GM12878 (cell line): ENCODE measurements around the gene NEK8. TPM values are rescaled to one million over a fixed set of nuclear protein-coding genes. Genes with fewer than 3 reads are reported as not detected.

Experiments
- EP300 ChIP-seq, 2 experiments: fragments of 150-350 bp in 1 of 2; IDR thresholded peaks; 2 replicates each; pipeline ENCODE4 v1.6.1; 2011 to 2012; ENCODE audit warnings: low read depth in 2 of 2, low read length in 2 of 2, borderline replicate concordance in 1 of 2, improper control_type of control experiment in 1 of 2, inconsistent platforms in 1 of 2; ENCODE audit not compliant: control insufficient read depth in 1 of 2
- ESRRA ChIP-seq: IDR thresholded peaks from 2 replicates; pipeline ENCODE4 v1.6.1; 2012; ENCODE audit warnings: mild to moderate bottlenecking, low read length, improper control_type of control experiment
- KAT2A ChIP-seq: conservative IDR thresholded peaks from 2 replicates; pipeline ENCODE4 v1.6.1; 2011; ENCODE audit warnings: low read depth, low read length; ENCODE audit not compliant: control insufficient read depth
- MYB ChIP-seq: fragments of 150-350 bp; IDR thresholded peaks from 2 replicates; pipeline ENCODE4 v1.6.1; 2014; ENCODE audit warnings: mild to moderate bottlenecking, low read depth, low read length, borderline replicate concordance
- POLR2AphosphoS2 ChIP-seq: IDR thresholded peaks from 2 replicates; pipeline ENCODE4 v1.6.1; 2011; ENCODE audit warnings: low read depth, mild to moderate bottlenecking, low read length, improper control_type of control experiment, moderate library complexity
- RELA ChIP-seq: fragments of 450-650 bp; IDR thresholded peaks from 2 replicates; pipeline ENCODE4 v1.8.0; 2014; ENCODE audit warnings: borderline replicate concordance; ENCODE audit not compliant: partially characterized antibody
- RELB ChIP-seq: fragments of 450-650 bp; IDR thresholded peaks from 2 replicates; pipeline ENCODE4 v1.6.1; 2017; ENCODE audit warnings: low read depth, mild to moderate bottlenecking, moderate library complexity
- RUNX3 ChIP-seq: IDR thresholded peaks from 2 replicates; pipeline ENCODE4 v1.6.1; 2012; ENCODE audit warnings: low read length, inconsistent platforms
- SIX5 ChIP-seq: IDR thresholded peaks from 2 replicates; pipeline ENCODE4 v1.6.1; 2011; ENCODE audit warnings: mild to moderate bottlenecking, low read depth, low read length, moderate library complexity; ENCODE audit not compliant: severe bottlenecking
- SP1 ChIP-seq: IDR thresholded peaks from one replicate; pipeline ENCODE4 v1.6.1; 2011; ENCODE audit warnings: low read depth, low read length
- SRF ChIP-seq, 2 experiments: IDR thresholded peaks; 2 replicates each; pipeline ENCODE4 v1.6.1; 2011; ENCODE audit warnings: low read depth in 2 of 2, low read length in 2 of 2, mild to moderate bottlenecking in 1 of 2, moderate library complexity in 1 of 2
- TCF12 ChIP-seq: IDR thresholded peaks from 2 replicates; pipeline ENCODE4 v1.6.1; 2011; ENCODE audit warnings: low read depth, mild to moderate bottlenecking, low read length
- TCF3 ChIP-seq: IDR thresholded peaks from 2 replicates; pipeline ENCODE4 v1.6.1; 2012; ENCODE audit warnings: low read depth, mild to moderate bottlenecking, low read length, borderline replicate concordance; ENCODE audit not compliant: insufficient read depth
- ZNF24 ChIP-seq: fragments of 450-650 bp; IDR thresholded peaks from 2 replicates; pipeline ENCODE4 v1.6.1; 2017; ENCODE audit warnings: antibody characterized with exemption, mild to moderate bottlenecking
- polyA plus RNA-seq, 11 experiments: library from polyadenylated mRNA; depleted of rRNA in 4 of 11; unstranded in 6 of 11; stranded (reverse) in 5 of 11; fragments of >200 nt; fragmentation: Nextera tagmentation in 4 of 11; fragmentation: Illumina TruSeq in 1 of 11; extraction: Ambion mirVana in 4 of 11; extraction: Trizol in 1 of 11; gene quantifications; 1 replicate in 1 of 11; 2 replicates in 10 of 11; pipeline versions ENCODE4 v1.2.1 to v1.2.3, GENCODE V29; 2011 to 2016; ENCODE audit warnings: inconsistent platforms in 2 of 11, missing spikeins in 2 of 11, low read depth in 1 of 11
- total RNA-seq, 4 experiments: library from RNA; depleted of rRNA in 3 of 4; stranded (reverse); fragments of >200 nt in 3 of 4; fragmentation: Illumina TruSeq in 1 of 4; extraction: Trizol in 1 of 4; gene quantifications; 2 replicates each; pipeline versions ENCODE4 v1.2.1 to v1.2.3, GENCODE V29; 2013 to 2021
- TF ChIP-seq, protein P1 (sequence below): fragments of 450-650 bp; IDR thresholded peaks from 2 replicates; pipeline ENCODE4 v1.6.1; 2017; ENCODE audit warnings: mild to moderate bottlenecking, low read depth, inconsistent platforms; ENCODE audit not compliant: poor library complexity, severe bottlenecking
- TF ChIP-seq, protein P2 (sequence below): fragments of 450-650 bp; IDR thresholded peaks from 2 replicates; pipeline ENCODE4 v1.6.1; 2018; ENCODE audit warnings: mild to moderate bottlenecking, low read depth, moderate library complexity; ENCODE audit not compliant: partially characterized antibody
- TF ChIP-seq, protein P3 (sequence below): IDR thresholded peaks from 2 replicates; pipeline ENCODE4 v1.6.1; 2012; ENCODE audit warnings: improper control_type of control experiment, low read depth, low read length; ENCODE audit not compliant: insufficient replicate concordance

Gene NEK8
- total and polyA plus RNA-seq, 10 of the 15 experiments (the other 5 are each of a cell fraction or from before 2014, with no cell fraction given) = 2.3 to 14.3 (median 9.4) TPM

DNA sequence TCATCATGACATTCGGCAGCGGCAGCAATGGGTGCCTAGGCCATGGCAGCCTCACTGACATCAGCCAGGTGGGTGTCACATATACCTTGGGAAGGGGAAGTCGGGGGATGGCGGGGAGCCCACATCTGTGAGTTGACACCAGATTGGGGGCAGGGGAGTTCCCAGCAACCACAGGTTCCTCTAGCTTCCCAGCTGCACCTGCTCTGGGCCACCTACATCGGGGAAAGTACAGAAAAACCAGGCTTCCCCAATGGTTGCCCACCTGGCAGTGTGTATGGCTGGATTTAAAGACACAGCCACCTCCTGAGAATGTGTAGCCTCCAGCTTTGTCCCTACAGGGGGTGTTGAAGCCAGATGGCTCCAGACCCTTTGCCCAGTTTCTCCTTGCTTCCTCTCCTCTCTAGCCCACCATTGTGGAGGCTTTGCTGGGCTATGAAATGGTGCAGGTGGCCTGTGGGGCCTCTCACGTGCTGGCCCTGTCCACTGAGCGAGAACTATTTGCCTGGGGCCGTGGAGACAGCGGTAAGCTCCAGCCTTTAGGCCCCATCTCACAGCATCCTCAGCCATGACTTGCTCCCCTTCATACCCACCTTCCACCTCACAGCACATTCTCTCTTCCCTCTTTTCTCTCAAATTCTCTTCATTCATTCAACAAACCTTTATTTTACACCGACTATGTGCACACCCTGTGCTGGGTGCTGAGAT, 10.2 kb downstream of the NEK8 start (continued):
- TF ChIP-seq, protein P1, sequence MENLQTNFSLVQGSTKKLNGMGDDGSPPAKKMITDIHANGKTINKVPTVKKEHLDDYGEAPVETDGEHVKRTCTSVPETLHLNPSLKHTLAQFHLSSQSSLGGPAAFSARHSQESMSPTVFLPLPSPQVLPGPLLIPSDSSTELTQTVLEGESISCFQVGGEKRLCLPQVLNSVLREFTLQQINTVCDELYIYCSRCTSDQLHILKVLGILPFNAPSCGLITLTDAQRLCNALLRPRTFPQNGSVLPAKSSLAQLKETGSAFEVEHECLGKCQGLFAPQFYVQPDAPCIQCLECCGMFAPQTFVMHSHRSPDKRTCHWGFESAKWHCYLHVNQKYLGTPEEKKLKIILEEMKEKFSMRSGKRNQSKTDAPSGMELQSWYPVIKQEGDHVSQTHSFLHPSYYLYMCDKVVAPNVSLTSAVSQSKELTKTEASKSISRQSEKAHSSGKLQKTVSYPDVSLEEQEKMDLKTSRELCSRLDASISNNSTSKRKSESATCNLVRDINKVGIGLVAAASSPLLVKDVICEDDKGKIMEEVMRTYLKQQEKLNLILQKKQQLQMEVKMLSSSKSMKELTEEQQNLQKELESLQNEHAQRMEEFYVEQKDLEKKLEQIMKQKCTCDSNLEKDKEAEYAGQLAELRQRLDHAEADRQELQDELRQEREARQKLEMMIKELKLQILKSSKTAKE = no peak
- TF ChIP-seq RUNX3 (no peak), KAT2A (no peak), SRF (IDR thresholded peaks at IDR 0.05; ENCODE audit: low read depth in 2 of 2, low read length in 2 of 2) (no peak), TCF3 (peak; percentile 97), RELB (peak; percentile 84), RELA (peak; percentile 97), MYB (no peak), POLR2AphosphoS2 (no peak), EP300 (IDR thresholded peaks at IDR 0.05; ENCODE audit: borderline replicate concordance in 1 of 2, control insufficient read depth in 1 of 2, low read depth in 2 of 2, low read length in 2 of 2) (peak; percentile 37 to 62; a peak in 3 of 4 replicates), ESRRA (no peak), TCF12 (peak; percentile 100), SIX5 (no peak), ZNF24 (no peak), SP1 (no peak)
- TF ChIP-seq, protein P2, sequence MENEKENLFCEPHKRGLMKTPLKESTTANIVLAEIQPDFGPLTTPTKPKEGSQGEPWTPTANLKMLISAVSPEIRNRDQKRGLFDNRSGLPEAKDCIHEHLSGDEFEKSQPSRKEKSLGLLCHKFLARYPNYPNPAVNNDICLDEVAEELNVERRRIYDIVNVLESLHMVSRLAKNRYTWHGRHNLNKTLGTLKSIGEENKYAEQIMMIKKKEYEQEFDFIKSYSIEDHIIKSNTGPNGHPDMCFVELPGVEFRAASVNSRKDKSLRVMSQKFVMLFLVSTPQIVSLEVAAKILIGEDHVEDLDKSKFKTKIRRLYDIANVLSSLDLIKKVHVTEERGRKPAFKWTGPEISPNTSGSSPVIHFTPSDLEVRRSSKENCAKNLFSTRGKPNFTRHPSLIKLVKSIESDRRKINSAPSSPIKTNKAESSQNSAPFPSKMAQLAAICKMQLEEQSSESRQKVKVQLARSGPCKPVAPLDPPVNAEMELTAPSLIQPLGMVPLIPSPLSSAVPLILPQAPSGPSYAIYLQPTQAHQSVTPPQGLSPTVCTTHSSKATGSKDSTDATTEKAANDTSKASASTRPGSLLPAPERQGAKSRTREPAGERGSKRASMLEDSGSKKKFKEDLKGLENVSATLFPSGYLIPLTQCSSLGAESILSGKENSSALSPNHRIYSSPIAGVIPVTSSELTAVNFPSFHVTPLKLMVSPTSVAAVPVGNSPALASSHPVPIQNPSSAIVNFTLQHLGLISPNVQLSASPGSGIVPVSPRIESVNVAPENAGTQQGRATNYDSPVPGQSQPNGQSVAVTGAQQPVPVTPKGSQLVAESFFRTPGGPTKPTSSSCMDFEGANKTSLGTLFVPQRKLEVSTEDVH = no peak
- TF ChIP-seq, protein P3, sequence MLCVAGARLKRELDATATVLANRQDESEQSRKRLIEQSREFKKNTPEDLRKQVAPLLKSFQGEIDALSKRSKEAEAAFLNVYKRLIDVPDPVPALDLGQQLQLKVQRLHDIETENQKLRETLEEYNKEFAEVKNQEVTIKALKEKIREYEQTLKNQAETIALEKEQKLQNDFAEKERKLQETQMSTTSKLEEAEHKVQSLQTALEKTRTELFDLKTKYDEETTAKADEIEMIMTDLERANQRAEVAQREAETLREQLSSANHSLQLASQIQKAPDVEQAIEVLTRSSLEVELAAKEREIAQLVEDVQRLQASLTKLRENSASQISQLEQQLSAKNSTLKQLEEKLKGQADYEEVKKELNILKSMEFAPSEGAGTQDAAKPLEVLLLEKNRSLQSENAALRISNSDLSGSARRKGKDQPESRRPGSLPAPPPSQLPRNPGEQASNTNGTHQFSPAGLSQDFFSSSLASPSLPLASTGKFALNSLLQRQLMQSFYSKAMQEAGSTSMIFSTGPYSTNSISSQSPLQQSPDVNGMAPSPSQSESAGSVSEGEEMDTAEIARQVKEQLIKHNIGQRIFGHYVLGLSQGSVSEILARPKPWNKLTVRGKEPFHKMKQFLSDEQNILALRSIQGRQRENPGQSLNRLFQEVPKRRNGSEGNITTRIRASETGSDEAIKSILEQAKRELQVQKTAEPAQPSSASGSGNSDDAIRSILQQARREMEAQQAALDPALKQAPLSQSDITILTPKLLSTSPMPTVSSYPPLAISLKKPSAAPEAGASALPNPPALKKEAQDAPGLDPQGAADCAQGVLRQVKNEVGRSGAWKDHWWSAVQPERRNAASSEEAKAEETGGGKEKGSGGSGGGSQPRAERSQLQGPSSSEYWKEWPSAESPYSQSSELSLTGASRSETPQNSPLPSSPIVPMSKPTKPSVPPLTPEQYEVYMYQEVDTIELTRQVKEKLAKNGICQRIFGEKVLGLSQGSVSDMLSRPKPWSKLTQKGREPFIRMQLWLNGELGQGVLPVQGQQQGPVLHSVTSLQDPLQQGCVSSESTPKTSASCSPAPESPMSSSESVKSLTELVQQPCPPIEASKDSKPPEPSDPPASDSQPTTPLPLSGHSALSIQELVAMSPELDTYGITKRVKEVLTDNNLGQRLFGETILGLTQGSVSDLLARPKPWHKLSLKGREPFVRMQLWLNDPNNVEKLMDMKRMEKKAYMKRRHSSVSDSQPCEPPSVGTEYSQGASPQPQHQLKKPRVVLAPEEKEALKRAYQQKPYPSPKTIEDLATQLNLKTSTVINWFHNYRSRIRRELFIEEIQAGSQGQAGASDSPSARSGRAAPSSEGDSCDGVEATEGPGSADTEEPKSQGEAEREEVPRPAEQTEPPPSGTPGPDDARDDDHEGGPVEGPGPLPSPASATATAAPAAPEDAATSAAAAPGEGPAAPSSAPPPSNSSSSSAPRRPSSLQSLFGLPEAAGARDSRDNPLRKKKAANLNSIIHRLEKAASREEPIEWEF = no peak
